ENCODE measurements around the gene ORC1.

ORC1 gene

DNA sequence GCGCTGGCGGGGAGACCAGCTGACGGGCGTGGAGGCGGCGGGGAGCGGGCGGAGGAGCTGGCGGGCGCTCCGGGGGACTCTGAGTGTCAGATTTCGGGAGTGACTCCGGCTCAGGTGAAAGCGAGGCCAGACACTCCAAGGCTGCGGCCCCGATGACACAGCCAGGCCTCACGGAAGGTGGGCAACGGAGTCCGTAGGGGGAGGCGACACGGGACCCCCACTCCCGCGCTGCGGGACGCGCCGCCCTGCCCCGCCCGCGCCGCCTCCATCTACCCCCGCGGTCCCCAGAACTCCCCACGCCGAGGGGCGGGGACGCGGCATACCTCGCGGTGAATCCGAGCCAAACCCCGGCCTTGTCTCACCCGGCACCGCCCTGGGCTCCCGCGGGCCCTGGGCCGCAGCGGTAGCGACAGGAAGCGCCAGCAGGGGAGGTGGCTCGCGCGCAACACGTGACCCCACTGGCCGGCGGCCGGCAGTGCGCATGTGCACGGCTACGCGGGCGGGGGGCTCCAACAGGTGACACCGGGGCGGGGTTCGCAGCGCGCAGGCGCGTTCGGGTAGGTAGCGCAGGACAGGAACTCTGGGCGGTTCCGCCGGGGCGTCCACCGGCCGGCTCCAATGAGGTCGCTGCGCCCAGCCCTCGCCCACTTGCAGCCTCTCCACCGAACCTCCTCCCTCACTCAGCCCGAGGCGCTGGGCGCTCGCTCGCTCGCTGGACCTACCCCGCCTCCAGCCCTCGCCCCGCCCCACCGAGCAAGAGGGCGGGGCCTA, 38.3 kb downstream of the ORC1 start, which contains the start of gene CC2D1B:
CC2D1B (minus strand) TSS at position 460 of the 771 bp plus-strand sequence. CDS start 1,585 bp downstream, outside the sequence.
- Mint-ChIP-seq H3K4me1 (peaks cover 11 to 39% of the 10 kb centered on the region in 2 donors), H3K4me3 (peak within 1 kb of the TSS; percentile 93), H3K27me3 (peaks cover 4 to 6% of the 10 kb centered on the region in 2 donors), H3K36me3 (peaks cover 27 to 34% of the 10 kb centered on the region in 2 donors), H3K27ac (peak within 1 kb of the TSS; percentile 96), H3K9me3 (no peaks in the 10 kb centered on the region)
- DNase-seq (peak; percentile 100), ATAC-seq (replicated peaks) (peak; percentile 95 to 96)

DNA sequence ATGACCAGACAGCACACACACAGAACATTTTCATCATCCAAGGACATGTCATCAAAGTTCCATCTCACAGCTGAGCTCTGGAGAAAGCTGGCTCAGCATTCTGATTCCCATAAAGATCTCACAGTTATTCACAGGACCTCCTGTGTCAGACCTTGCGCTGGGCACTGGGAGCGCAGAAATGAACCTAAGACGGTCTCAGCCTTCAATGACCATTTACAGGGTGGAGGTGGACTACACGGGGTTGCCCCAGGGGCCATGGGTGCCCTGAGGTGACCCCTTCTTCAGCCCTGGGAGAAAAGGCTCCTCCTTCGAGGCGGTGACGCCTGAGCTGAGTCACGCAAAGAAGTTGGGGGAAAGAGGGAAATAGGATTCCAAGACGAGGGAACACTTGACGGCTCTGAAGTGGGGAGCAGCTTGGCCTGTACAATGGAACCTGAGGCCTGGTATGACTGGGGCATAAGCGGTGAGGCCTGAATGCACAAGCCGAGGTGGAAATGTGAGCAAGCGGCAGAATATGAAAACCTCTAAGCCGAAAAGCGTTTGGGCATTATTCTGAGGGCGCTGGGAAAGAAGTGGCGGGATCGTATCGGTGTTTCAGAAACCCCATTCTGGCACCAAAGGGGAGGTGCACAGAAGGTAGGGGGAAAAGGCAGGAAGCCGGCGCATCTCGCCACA, 39.0 kb downstream of the ORC1 start:
- H3K9me3 Mint-ChIP-seq = no peaks in the 10 kb centered on the region

DNA sequence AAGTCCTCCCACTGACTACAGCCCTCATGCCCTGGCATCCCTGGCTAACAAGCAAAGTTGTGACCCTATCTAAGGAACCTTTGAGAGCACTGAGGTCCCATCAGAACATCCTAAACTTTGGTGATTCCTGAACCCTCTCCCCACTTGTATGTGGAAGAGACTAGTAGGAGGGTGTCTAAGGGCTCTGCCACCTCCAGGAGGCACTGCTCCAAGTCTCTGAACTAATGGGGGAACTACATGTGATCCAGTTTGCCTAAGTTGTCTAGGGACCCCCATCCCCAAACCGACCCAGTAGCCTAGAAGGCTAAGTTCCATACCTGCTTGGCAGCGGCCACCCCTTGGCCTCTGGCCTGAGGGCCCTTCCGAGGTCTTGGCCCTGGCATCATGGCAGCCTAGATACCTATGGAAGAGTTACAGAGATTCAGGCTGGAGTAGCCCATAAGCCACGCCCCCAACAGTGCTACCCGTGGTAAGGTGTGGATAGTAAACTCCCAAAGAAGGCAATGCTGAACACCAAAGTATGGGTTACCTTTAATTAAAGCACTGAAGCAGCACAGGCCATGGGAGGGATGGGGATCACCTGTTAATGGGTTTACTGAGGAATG, 39.9 kb downstream of the ORC1 start:
- ATAC-seq (replicated peaks) = no peak
- no peaks in the 10 kb centered on the region for H3K9me3 Mint-ChIP-seq
- H3K4me3 Mint-ChIP-seq = peak overlapping the region; percentile 61 to 63
- H3K4me1 Mint-ChIP-seq = peaks cover 11 to 39% of the 10 kb centered on the region in 2 donors
- peak overlapping the region; percentile 14 for H3K27ac Mint-ChIP-seq
- no peak for DNase-seq
- H3K36me3 Mint-ChIP-seq = peaks cover 35 to 37% of the 10 kb centered on the region in 2 donors
- H3K27me3 Mint-ChIP-seq = peaks cover 4 to 6% of the 10 kb centered on the region in 2 donors

More for the DNA sequence above, 39.0 kb downstream of the ORC1 start:
- Mint-ChIP-seq H3K4me1 (peaks cover 11 to 39% of the 10 kb centered on the region in 2 donors), H3K27ac (peak overlapping the region; percentile 96), H3K36me3 (peaks cover 30 to 35% of the 10 kb centered on the region in 2 donors), H3K4me3 (peak overlapping the region; percentile 93), H3K27me3 (peaks cover 4 to 6% of the 10 kb centered on the region in 2 donors)
- ATAC-seq (replicated peaks) (peak in 1 of 2 donors; percentile 2), DNase-seq (no peak)

DNA sequence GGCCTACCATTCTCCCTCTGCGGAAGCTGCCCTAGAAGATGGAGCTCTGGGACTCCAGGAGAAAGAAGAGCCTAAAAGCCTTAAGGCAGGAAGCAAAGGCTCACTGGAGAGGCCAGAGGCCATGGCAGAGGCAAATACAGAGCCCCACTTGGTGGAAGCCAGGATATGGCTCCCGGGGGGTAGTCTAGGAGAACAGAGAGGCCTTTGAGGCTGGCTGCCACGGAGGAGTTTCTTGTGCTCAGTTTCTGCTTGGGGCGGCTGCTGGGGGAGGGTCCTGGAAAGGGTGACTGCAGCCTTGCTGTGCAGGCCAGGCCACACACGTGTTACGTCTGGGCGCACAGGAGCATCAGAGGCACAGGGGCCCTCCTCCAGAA, 43.6 kb downstream of the ORC1 start:
- ATAC-seq (replicated peaks) (no peak), DNase-seq (no peak)
- Mint-ChIP-seq H3K36me3 (peaks cover 58 to 64% of the 10 kb centered on the region in 2 donors), H3K4me1 (peaks cover 6 to 36% of the 10 kb centered on the region in 2 donors), H3K9me3 (no peaks in the 10 kb centered on the region), H3K27ac (no peak overlapping the region), H3K27me3 (no peaks in the 10 kb centered on the region), H3K4me3 (no peak overlapping the region)

DNA sequence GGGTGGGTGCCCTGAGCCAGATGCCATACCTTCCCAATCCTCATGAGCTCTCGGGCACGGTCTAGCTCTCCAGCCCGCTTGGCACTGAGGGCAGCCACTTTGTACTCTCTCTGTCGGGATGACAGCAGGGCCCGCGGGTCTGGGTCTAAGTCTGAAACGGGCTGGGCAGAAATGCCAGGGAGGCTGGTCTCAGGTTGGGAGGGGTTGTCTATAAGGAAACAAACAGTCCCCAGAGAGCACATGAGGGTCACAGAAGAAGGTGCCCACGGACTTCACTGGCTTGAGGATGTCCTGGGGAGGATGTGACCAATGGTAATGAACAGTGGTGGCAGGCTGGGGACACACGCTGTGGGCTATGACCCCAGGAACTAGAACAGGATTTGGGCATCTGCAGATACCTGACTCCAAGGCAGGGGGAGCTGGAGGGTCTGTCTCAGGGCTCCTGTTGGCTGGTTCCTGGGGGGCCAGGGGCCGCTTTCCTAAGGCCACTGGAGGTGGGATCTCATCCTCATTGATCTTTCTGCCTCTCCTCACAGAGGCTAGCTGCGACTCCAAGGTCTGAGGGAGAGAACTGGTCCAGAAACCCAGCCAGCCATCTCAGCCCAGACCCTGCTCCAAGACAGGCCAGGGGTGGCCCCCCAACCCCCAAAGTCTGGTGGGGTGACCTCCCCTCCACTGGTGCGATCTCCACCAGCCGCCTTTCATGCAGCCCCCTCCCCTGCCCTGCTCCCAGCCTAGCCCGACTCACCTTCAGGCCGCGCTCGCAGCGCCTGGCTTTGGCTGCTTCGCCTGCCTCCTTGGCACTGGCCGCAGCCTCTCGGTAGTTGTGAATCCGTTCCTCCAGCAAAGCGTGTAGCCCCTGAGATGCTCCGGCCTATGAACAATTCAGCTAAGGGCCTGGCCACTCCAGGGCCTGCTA, 44.3 kb downstream of the ORC1 start:
- H3K9me3 Mint-ChIP-seq = no peaks in the 10 kb centered on the region
- DNase-seq (no peak), ATAC-seq (replicated peaks) (no peak)
- no peaks in the 10 kb centered on the region for H3K27me3 Mint-ChIP-seq
- H3K27ac Mint-ChIP-seq = no peak overlapping the region
- H3K36me3 Mint-ChIP-seq = peaks cover 60 to 68% of the 10 kb centered on the region in 2 donors
- H3K4me3 Mint-ChIP-seq = no peak overlapping the region
- H3K4me1 Mint-ChIP-seq = peaks cover 4 to 31% of the 10 kb centered on the region in 2 donors

DNA sequence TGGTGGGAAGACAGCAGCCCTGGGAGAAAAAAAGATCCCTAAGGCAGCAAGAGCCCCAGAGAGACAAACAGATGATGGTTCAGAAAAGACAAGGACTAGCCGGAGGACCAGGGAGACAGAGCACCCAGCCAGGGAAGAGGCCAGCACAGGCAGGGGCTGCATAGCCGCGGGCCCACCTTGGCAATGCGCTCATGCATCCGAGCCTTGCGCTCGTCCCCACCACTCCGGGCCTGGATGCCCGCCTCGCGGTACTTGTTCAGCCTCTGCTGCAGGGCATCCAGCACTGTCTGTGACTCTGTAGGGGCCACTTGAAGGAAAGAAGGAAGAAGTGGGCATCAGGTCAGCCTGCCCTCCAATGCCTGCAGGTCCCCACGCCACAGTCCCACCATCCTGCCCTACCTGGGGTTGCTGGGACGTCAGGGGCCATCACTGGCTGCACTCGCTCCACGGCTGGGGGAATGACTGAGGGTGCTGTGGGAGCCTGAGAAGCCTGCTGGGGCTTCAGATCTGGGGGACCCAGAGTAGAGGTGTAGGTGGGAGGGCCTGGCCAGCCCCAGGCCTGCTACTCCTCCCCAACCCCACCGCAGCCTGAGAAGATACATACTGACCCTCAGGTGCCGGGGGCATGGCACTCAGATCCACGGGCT, 45.2 kb downstream of the ORC1 start:
- H3K36me3 Mint-ChIP-seq = peaks cover 62 to 77% of the 10 kb centered on the region in 2 donors
- peak overlapping the region; percentile 47 for H3K27ac Mint-ChIP-seq
- no peaks in the 10 kb centered on the region for H3K27me3 Mint-ChIP-seq
- H3K4me3 Mint-ChIP-seq = no peak overlapping the region
- no peaks in the 10 kb centered on the region for H3K9me3 Mint-ChIP-seq
- ATAC-seq (replicated peaks) (no peak), DNase-seq (no peak)
- H3K4me1 Mint-ChIP-seq = peaks cover 0 to 23% of the 10 kb centered on the region in 2 donors

DNA sequence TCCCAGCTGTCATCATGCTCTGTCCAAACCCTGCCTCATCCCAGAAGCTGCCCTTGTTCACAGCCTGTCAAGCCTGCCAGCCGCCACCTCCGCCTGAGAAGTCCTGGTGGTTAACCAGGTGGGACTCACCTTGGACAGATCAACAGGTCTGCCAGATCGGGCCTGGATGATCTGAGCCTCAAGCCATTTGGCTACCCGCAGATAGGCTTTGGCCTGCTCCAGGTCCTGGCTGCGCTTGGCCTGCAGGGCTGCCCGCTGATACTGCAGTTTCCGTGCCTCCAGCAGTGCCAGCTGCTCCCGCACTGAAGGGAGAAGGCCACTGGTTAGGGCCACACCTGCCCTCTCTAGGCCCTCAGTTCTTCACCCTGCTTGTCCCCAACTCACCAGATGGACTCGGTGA, 46.8 kb downstream of the ORC1 start:
- peaks cover 67 to 83% of the 10 kb centered on the region in 2 donors for H3K36me3 Mint-ChIP-seq
- no peaks in the 10 kb centered on the region for H3K9me3 Mint-ChIP-seq
- H3K4me1 Mint-ChIP-seq = peaks cover 0 to 17% of the 10 kb centered on the region in 2 donors
- DNase-seq (no peak), ATAC-seq (replicated peaks) (no peak)
- H3K27ac Mint-ChIP-seq = no peak overlapping the region
- no peaks in the 10 kb centered on the region for H3K27me3 Mint-ChIP-seq
- no peak overlapping the region for H3K4me3 Mint-ChIP-seq

DNA sequence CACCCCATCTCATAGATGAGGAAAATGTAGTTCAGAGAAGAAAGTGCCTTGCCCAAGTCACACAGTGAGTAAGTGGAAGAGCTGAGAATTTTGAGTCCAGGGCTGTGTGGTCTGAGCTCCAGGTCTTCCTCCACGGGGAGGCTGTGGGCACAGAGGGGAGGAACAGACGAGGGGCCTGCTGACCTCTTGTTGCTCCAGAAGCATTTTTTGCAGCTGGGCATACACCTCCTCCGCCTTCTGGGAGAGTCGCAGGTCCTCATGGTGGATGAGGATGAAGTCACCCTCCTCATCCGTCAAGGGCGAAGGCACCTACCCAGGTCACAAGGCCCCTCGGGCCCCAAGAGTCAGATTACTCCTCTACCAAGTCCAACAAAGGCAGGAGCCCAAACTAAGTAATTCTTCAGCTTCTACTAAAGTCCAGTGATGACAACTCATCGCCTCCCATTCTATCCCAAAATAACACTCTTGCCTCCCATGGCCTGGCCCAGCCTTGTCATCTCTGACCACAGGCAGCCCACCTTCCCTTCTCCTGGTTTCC, 47.3 kb downstream of the ORC1 start:
- H3K27ac Mint-ChIP-seq = no peak overlapping the region
- peaks cover 64 to 78% of the 10 kb centered on the region in 2 donors for H3K36me3 Mint-ChIP-seq
- H3K27me3 Mint-ChIP-seq = no peaks in the 10 kb centered on the region
- H3K9me3 Mint-ChIP-seq = no peaks in the 10 kb centered on the region
- no peak overlapping the region for H3K4me3 Mint-ChIP-seq
- no peak for ATAC-seq (replicated peaks)
- no peak for DNase-seq
- H3K4me1 Mint-ChIP-seq = peaks cover 0 to 14% of the 10 kb centered on the region in 2 donors

DNA sequence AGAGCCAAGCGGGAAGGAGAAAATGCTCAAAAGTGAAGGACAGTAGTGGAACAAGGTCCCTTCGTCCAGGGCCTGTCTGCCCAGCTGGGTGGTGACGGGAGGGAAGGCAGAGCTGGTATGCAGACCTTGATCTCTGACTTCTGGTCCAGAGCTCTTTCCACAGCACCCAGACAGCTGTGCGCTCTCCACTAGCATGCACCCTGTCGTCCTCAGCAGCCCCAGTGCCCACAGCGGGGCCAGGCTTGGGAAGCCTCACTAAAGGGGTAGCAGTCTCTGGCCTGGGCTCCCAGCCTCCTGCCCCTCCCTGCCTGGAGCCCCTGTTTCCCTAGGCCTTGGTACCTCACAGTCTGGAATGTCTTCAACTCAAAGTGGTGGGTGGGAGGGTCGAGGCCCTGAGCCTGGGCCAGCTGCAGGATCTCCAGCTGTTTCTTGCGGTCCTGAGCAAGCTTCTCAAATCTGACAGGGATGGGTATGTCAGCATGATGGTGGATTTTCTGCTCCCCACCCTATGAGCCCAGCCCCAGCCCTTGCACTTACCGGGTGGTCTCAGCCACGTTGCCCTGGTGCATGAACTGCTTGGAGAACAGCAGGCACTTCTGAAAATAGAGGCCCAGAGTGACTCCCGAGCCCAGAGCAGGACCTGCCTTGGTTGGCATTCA, 48.2 kb downstream of the ORC1 start:
- no peaks in the 10 kb centered on the region for H3K27me3 Mint-ChIP-seq
- ATAC-seq (replicated peaks) (no peak), DNase-seq (no peak)
- H3K27ac Mint-ChIP-seq = no peak overlapping the region
- no peaks in the 10 kb centered on the region for H3K9me3 Mint-ChIP-seq
- peaks cover 0 to 5% of the 10 kb centered on the region in 2 donors for H3K4me1 Mint-ChIP-seq
- H3K4me3 Mint-ChIP-seq = no peak overlapping the region
- H3K36me3 Mint-ChIP-seq = peaks cover 56 to 69% of the 10 kb centered on the region in 2 donors

DNA sequence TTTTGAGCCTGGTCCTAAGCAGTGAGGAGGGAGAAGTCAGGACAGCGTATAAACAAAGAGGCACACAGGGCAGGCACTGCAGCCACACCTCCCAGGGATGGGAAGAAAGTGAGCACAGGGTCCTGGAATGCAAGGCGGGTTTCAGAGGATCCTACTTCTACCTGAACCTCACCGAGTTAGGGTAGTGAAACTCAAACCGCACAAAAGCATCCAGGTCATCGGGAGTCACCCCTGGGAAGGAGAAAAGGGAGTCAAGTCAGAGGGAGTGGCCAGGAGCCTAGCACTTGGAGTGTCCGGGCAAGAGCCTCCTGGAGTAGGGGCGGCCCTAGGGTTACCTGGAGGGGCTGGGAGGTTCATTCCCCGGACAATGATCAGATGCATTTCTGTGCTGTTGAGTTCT, 48.8 kb downstream of the ORC1 start:
- no peak for ATAC-seq (replicated peaks)
- H3K27me3 Mint-ChIP-seq = no peaks in the 10 kb centered on the region
- peaks cover 53 to 66% of the 10 kb centered on the region in 2 donors for H3K36me3 Mint-ChIP-seq
- DNase-seq = no peak
- H3K4me1 Mint-ChIP-seq = peaks cover 0 to 4% of the 10 kb centered on the region in 2 donors
- H3K27ac Mint-ChIP-seq = no peak overlapping the region
- no peak overlapping the region for H3K4me3 Mint-ChIP-seq
- no peaks in the 10 kb centered on the region for H3K9me3 Mint-ChIP-seq

DNA sequence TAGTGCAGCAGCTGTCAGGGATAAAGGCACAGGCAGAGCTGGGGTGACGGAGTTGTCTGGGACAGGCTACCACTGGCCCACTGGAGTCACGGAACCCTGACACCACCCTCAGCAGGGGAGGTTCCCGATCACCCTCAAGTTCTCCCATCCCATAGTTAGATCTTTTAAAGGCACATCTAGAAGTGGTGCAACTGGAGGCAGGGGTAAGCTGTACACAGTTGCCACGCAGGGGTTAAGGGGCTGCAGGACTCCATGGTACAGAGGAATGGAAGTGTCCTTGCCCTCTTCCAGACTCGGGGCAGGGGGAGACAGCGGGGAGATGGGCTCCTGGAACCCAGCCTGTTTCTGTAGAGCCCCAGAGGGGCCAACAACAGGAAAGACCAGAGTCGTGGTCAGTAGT, 51.5 kb downstream of the ORC1 start:
- H3K27me3 Mint-ChIP-seq = no peaks in the 10 kb centered on the region
- peaks cover 0 to 4% of the 10 kb centered on the region in 2 donors for H3K4me1 Mint-ChIP-seq
- ATAC-seq (replicated peaks) = no peak
- no peaks in the 10 kb centered on the region for H3K9me3 Mint-ChIP-seq
- peak overlapping the region; percentile 44 for H3K27ac Mint-ChIP-seq
- no peak overlapping the region for H3K4me3 Mint-ChIP-seq
- DNase-seq = no peak
- H3K36me3 Mint-ChIP-seq = peaks cover 35 to 45% of the 10 kb centered on the region in 2 donors

DNA sequence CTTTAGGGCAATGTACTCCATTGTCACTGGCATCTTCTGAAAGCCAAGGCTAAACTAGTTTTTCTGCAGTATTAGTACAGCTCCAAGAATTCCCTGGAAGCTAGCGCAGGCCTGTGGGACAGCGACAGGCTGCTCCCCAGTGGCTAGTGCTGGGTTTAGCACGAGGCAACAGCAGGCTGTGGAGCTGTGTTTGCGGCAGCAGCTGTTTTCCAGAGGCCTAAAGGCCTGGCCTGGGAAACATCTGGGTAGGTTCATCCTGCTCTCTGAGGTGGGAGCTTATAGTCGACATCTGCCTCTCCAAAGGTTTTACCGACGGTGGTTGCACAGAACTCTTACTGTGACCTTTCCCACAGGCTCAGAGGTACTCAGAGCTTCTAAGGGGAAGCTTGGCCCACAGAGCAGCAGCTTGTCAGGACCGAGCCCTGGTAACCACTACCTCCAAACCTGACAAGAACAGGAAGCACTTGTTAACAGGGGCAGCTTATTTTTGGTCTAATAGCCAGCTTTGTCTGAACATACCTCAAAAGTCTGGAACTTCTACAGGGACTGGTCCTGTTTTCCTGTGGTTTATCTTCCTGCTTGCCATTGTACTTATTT, 55.4 kb downstream of the ORC1 start:
- no peaks in the 10 kb centered on the region for H3K4me1 Mint-ChIP-seq
- ATAC-seq (replicated peaks) (peak; percentile 55 to 64), DNase-seq (no peak)
- no peak overlapping the region for H3K4me3 Mint-ChIP-seq
- no peak overlapping the region for H3K27ac Mint-ChIP-seq
- no peaks in the 10 kb centered on the region for H3K27me3 Mint-ChIP-seq
- H3K9me3 Mint-ChIP-seq = no peaks in the 10 kb centered on the region
- peaks cover 8 to 16% of the 10 kb centered on the region in 2 donors for H3K36me3 Mint-ChIP-seq
